ENCODE results near the gene COMT.

The COMT gene

DNA sequence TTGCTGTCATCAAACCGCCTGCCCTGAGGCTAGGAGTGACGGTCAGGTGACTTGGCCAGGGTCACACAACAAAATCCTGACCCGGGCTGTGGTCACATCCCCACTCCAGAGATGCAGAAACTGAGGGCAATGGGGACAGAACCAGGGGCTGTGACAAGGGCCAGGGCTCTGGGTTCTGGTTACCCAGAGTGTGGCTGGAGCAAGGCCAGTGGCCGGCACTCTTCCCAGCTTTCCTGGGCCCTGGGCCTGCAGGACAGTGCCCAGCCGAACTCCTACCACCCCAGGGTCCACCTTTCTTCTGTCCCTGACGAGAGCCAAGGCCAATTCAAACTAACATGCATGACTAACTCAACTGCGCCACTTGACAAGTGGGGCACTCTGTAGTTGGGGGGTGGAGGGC is 39.2 kb downstream of the COMT start:
- Histone ChIP-seq H3K4me1 (ENCODE audit: insufficient read depth, low read length) (peaks cover 18% of the 10 kb centered on the region; the same call in 1 of the 2 replicates), H3K36me3 (ENCODE audit: insufficient read depth, low read length) (peaks cover 9% of the 10 kb centered on the region; the same call in 1 of the 2 replicates), H3K9me3 (ENCODE audit: control insufficient read depth, insufficient read depth, low read length) (no peaks in the 10 kb centered on the region), H3K9ac (ENCODE audit: low read depth, low read length) (no peak overlapping the region)

DNA sequence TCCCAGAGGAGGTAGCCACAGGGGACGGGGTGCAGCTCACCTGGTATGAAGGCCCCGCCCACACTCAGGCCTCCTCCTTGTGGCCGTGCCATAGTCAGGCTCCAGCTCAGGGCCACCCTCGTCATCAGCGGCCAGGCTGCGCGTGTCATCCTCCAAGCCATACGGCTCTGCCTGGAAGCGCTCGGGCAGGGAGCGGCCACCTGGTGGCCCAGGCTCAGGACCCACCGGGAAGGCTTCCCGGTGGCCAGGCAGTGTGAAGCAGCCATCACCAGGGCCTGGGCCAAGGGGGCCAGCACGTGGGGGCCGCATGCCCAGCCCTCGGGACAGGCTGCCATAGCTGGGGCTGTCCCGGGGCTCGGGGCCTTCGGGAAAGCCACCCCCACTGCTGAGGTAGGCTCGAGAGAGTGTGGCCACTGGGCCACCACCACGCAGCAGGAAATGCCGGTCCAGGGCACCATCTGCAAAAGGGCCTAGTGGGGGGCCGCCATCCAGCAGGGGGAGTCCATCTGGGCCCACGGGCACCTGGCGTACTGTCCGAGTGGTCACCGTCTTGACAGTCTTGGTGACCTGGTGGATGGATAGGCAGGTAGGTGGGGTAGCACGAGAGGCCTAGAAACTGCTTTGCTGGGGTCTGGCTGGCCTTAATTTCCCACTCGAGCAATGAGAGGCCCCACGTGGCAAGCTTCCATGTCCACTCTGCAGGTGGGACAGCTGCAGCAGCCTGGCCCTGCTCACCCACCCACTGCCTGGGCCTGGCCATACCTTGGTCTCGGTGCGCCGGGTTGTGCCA is 39.8 kb downstream of the COMT start:
- peaks cover 21% of the 10 kb centered on the region; the same call in 1 of the 2 replicates for H3K4me1 ChIP-seq (ENCODE audit: insufficient read depth, low read length)
- no peak overlapping the region for H3K9ac ChIP-seq (ENCODE audit: low read depth, low read length)

DNA sequence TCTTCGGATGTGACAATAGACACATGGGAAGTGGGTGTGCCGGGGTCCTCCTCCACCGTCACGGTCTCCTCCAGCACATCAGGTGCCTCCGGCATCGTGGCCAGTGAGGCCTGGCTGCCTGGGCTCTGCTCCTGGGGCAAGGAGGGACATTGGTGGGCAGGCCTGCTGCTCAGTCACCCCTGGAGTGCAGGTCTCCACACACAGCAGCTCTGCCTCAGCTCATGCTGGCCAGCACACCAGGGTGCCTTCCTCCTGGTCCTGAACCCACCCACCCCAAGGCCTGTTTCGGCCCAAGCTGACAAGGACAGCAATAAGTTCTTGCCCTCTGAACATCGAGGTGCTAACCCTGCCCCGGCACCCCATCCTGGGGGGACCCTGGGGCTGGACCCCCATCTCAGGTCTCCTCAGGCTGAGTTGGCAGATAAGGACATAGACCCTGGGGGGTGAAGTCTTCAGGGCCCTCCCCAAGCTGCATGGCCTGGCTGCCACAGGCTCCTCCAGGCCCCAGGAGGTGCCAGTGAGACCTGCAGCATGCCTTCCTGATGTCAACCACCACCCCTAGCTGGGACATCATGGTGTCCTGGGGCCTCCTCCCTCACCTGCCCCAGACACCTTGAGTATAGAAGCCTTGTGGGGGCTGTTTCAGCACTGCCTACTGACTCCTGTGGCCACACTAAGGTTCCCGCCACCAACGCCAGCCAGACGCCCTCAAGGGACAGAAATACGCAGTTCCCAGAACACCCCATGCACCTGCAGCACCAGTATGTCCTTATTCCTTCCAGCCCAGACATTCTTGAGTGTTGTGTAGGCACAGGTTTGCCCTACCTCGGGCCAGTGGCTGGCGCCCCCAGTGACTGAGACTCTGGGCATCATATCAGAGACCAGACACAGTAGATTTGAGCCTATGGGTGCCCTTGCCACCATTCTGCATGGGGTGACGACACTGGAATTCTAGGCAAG is 40.7 kb downstream of the COMT start:
- peaks cover 9% of the 10 kb centered on the region; the same call in 1 of the 2 replicates for H3K36me3 ChIP-seq (ENCODE audit: insufficient read depth, low read length)
- peaks cover 21% of the 10 kb centered on the region; the same call in 1 of the 2 replicates for H3K4me1 ChIP-seq (ENCODE audit: insufficient read depth, low read length)
- no peak overlapping the region for H3K9ac ChIP-seq (ENCODE audit: low read depth, low read length)
- H3K9me3 ChIP-seq (ENCODE audit: control insufficient read depth, insufficient read depth, low read length): no peaks in the 10 kb centered on the region

More for the DNA sequence above, 39.8 kb downstream of the COMT start:
- H3K9me3 ChIP-seq (ENCODE audit: control insufficient read depth, insufficient read depth, low read length): no peaks in the 10 kb centered on the region
- peaks cover 9% of the 10 kb centered on the region; the same call in 1 of the 2 replicates for H3K36me3 ChIP-seq (ENCODE audit: insufficient read depth, low read length)

DNA sequence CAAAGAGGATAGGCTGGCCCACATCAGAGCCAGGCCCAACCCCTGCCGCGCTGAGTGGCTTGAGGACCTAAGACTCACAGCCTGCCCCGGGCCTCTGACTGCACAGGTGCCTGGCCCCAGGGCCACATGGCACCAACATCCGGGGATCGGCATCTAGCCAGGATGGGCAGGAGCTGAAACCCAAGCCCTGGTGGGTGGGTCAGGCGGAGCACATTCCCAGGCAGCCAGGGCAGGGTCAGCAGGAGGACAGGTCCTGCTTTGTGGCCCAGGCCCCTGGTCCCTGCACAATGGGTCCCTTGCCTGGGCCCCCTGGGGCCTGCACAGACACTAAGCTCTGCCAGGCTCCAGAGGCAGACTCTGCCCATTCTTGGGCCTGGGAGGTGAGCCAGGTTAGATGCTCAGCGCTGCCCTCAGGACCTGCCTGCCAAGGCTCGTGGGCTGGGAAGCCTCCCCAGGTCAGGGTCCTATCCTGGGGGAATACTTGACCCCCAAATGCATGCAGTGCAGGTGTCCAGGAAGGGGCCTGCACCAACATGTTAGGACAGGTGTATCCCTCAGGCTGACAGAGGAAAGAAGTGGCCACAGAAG is 41.5 kb downstream of the COMT start:
- H3K9ac ChIP-seq (ENCODE audit: low read depth, low read length): no peak overlapping the region
- H3K4me1 ChIP-seq (ENCODE audit: insufficient read depth, low read length): peaks cover 21% of the 10 kb centered on the region; the same call in 1 of the 2 replicates
- H3K9me3 ChIP-seq (ENCODE audit: control insufficient read depth, insufficient read depth, low read length): no peaks in the 10 kb centered on the region

DNA sequence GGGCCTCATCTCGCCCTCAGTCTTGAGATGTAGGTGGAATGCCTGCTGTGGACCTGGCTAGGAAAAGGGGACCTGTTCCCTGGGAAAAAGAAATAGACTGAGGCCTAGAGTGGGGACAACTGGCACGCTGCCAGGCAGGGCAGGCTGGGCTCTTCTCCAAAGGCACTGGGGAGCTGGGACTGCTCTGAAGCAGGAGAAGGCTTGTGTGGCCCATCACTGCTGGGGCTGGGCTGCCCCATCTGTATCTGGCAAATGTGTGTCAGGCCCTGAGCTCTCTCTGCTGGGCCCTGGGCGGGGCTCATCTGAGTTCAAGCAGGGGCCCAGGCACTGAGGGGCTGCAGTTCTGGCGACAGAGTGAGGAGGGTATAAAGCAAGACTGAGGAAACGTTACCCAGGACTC is 42.2 kb downstream of the COMT start:
- H3K4me1 ChIP-seq (ENCODE audit: insufficient read depth, low read length): peaks cover 21% of the 10 kb centered on the region; the same call in 1 of the 2 replicates
- H3K9ac ChIP-seq (ENCODE audit: low read depth, low read length): no peak overlapping the region
- H3K36me3 ChIP-seq (ENCODE audit: insufficient read depth, low read length): peaks cover 6% of the 10 kb centered on the region; the same call in 1 of the 2 replicates
- no peaks in the 10 kb centered on the region for H3K9me3 ChIP-seq (ENCODE audit: control insufficient read depth, insufficient read depth, low read length)

More for the DNA sequence above, 41.5 kb downstream of the COMT start:
- H3K36me3 ChIP-seq (ENCODE audit: insufficient read depth, low read length): peaks cover 9% of the 10 kb centered on the region; the same call in 1 of the 2 replicates

DNA sequence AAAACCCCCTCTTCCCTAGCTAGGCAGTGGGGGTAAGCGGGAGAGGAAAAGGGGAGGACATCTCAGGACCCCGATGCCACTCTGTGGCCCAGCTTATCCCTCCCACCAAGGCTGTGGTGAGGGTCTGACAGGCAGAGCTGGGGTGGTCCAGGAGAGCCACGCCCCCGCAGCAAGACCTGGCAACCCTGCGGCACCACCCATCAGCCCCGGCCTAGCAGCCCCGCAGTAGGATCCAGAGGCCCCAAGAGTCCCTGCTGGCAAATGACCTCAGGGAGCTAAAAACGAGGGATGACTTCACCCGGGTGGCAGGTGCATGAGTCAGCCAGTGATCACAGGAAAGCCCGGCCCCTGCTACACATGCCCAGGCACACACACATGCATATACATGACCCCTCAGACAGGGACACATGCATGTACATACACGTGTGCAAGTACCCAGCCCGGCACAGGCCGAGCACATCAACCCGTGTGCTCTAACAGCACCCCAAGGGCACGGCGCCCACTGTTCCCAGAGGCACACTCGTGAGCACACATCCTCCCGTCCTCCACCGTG is 42.7 kb downstream of the COMT start:
- Histone ChIP-seq H3K9me3 (ENCODE audit: control insufficient read depth, insufficient read depth, low read length) (no peaks in the 10 kb centered on the region), H3K36me3 (ENCODE audit: insufficient read depth, low read length) (peaks cover 3% of the 10 kb centered on the region; the same call in 1 of the 2 replicates), H3K9ac (ENCODE audit: low read depth, low read length) (no peak overlapping the region), H3K4me1 (ENCODE audit: insufficient read depth, low read length) (peaks cover 21% of the 10 kb centered on the region; the same call in 1 of the 2 replicates)

DNA sequence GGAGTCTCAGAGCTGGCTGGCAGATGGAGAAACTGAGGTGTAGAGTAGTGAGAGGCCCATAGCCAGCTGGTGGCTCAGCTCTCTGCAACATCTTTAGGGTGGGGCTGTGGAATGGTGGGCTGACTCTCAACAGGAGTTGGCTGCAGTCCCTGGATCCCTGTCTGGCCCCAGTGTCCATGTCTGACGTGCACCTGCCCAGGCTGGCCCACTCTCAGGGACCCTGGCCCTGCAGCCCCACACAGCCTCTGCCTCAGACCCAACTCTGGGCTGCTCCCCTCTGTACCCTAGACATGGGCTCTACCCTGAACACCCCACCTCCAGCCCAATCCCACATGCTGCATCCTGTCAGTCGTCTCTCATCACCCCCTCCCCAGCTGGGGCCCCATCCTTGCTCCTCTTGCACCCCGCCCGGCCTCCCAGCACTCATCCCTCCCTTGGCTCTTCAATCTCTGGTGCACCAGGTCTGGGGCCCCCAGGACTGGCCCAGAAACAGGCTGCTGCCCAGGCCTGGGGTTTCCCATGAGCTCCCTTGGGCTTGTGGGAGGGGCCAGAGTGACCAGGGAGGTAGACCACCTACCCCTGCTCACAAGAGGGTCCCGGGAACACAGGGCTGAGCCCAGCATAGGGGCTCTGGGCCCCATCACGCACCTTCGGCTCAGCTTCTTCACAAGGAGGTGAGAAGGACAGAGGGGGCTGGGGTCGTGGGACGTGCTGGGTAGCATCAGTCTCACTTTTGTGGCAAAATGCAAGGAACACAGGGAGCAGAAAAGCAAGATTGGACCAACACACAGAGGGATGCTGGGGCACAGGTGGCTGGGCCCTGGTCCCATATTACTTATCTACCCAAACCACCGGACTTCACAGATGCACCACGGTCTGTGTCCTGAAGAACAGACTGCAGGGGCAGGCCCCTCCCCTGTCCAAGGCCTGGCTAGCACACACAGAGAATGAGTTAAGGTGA is 43.6 kb downstream of the COMT start:
- H3K9ac ChIP-seq (ENCODE audit: low read depth, low read length): no peak overlapping the region
- no peaks in the 10 kb centered on the region for H3K9me3 ChIP-seq (ENCODE audit: control insufficient read depth, insufficient read depth, low read length)
- H3K4me1 ChIP-seq (ENCODE audit: insufficient read depth, low read length): peaks cover 21% of the 10 kb centered on the region; the same call in 1 of the 2 replicates
- no peaks in the 10 kb centered on the region; the same call in 1 of the 2 replicates for H3K36me3 ChIP-seq (ENCODE audit: insufficient read depth, low read length)

DNA sequence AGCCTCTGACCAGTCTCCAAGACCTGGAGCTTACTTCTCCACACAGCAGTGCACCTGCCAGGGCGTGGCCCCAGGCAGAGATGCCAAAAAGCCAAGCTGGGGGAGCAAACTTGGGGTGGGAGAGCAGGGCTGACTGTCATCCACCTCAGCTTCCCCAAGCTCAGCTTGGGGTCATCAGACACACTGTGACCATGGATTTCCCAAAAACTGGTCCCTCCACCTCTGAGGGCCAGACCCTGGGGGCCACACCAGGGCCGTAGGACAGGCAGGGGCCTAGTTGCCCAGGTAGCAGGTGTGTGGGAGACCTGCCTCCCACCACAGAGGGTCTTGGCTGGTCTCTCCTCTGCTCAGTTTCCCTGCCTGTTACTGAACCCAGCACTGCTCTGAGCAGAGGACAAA is 44.4 kb downstream of the COMT start:
- H3K4me1 ChIP-seq (ENCODE audit: insufficient read depth, low read length): peaks cover 21% of the 10 kb centered on the region; the same call in 1 of the 2 replicates
- H3K36me3 ChIP-seq (ENCODE audit: insufficient read depth, low read length): no peaks in the 10 kb centered on the region; the same call in 1 of the 2 replicates
- H3K9ac ChIP-seq (ENCODE audit: low read depth, low read length): peak overlapping the region; percentile 92; the same call in 1 of the 2 replicates
- H3K9me3 ChIP-seq (ENCODE audit: control insufficient read depth, insufficient read depth, low read length): no peaks in the 10 kb centered on the region

DNA sequence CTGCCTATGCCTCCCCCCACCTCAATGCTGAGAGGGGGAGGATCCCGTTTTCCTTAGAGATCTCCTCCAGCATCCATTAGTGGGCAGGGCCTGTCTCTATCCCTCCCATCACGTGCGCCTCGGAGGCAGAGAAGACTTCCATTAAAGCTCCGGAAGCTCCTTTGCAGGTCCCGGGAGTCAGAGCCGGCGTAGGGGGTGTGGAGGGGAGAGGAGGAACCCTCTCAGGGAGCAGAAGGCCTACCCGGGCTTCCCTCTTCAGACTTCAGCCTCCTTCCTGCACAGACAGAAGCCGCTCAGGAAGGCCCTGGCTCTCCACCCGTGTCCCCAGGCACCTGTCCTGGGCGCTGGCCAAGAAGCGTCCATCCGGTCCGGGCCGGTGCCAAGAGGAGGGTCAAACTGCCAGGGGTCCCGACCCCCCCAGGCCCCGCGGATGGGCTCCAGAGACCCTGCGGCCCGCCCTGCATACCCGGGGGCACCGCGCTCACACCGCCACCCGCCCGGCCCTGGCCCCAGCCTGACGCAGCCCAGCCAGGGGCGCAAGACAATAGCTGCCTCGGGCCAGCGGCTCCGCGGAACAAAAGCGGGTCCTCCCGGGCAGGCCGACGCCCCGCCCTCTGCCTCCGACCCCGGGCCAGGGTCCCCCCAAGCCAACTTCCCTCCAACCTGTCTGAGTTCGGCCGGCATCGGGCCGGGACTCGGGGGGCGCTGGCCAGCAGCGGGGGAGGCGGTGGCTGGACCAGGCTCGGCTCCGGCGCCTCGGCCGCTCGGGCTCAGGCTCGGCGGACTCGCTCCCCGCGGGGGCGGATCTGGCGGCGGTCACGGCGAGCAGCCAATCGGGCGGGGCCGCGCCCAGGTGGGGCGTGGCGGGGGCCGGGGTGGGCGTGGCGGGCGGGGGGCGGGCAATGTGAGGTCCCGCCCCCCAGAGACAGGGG is 45.1 kb downstream of the COMT start:
- peak overlapping the region; percentile 92 for H3K9ac ChIP-seq (ENCODE audit: low read depth, low read length)
- H3K36me3 ChIP-seq (ENCODE audit: insufficient read depth, low read length): no peaks in the 10 kb centered on the region; the same call in 1 of the 2 replicates
- peaks cover 21% of the 10 kb centered on the region; the same call in 1 of the 2 replicates for H3K4me1 ChIP-seq (ENCODE audit: insufficient read depth, low read length)
- no peaks in the 10 kb centered on the region for H3K9me3 ChIP-seq (ENCODE audit: control insufficient read depth, insufficient read depth, low read length)

DNA sequence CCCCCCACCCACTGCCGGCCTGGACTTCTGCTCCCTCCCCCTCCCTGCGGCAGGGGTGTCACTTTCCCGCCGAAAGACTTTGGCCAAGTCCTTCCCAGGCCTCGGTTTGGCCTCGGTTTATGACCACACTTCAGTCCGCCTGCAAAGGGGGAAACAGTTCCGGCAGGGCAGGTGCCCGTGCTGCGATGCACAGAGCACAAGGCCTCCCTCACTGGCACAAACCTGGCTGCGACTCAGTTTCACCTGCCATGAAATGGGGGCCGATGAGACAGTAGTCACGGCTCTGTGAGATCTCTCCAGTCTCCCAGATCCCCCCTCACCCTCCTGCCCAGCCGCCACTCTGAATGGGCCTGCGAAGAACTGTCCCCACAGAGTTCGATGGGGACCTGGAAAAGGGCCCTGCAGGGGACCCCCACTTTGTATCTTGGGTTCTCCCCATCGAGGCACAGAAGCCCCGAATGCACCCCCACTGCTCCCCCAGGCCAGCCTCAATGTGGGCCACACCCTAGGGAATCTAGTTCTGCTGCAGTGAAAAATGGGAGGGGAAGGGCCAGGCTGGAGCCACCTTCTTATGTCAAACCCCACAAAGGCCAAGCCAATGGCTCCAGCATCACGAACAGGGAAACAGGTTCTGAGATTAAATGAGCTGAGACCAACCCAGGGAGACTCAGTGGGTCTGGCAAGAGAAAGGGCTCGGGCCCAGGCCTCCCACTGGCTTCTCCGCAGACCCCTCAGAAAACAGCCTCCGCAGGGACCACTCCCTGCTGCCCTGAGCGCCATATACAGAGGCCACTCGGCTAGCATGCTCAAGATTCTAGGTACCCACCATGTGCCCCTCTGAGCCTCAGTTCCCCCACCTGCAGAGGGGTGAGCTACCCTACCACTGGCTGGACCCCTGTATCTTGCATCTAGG is 46.1 kb downstream of the COMT start:
- Histone ChIP-seq H3K36me3 (ENCODE audit: insufficient read depth, low read length) (no peaks in the 10 kb centered on the region), H3K4me1 (ENCODE audit: insufficient read depth, low read length) (peaks cover 21% of the 10 kb centered on the region; the same call in 1 of the 2 replicates), H3K9ac (ENCODE audit: low read depth, low read length) (0 out of 2 replicates have a peak overlapping the region, but pooled peaks have one; percentile 8), H3K9me3 (ENCODE audit: control insufficient read depth, insufficient read depth, low read length) (no peaks in the 10 kb centered on the region)

DNA sequence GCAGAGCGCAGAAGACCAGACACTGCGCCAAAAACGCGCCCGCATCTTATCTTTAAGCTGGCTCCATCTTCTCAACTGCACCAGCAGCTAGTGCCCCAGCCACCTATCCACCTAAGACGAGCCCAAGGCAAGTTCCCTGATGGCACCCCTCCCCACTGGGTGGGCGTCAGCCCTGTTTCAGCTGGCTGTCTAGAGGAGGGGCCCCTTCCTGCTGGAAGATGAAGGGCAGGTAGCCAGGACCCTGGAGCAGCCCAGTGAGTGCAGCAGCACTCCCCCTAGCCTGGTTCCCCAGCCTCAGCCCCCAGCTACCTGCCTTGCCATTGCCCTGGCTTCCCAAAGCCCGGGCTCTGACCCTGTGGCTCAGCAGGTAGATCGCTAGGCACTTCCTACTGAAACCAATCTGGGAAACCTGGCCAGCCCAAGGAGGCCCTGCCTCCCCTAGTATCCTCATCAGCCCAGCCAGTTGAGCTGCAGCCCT is 46.8 kb downstream of the COMT start:
- Histone ChIP-seq H3K4me1 (ENCODE audit: insufficient read depth, low read length) (peaks cover 21% of the 10 kb centered on the region; the same call in 1 of the 2 replicates), H3K9me3 (ENCODE audit: control insufficient read depth, insufficient read depth, low read length) (no peaks in the 10 kb centered on the region), H3K36me3 (ENCODE audit: insufficient read depth, low read length) (no peaks in the 10 kb centered on the region), H3K9ac (ENCODE audit: low read depth, low read length) (no peak overlapping the region)
